Liver (tissue), 9 donors: ENCODE results near the gene SORCS2. TPM values are rescaled to one million over a fixed set of nuclear protein-coding genes. Genes with fewer than 3 reads are reported as not detected.

Experiments used
- DNase-seq: peaks from one replicate; pipeline ENCODE4 v3.0.0-alpha.2; 2017; ENCODE audit warnings: low spot score
- H3K27ac ChIP-seq, 2 donors: one replicate each; pipeline ENCODE4 v1.7.0; 2013; ENCODE audit warnings: inconsistent platforms in 2 of 2, low read length in 2 of 2, control low read depth in 1 of 2, low read depth in 1 of 2, mild to moderate bottlenecking in 1 of 2
- H3K27me3 ChIP-seq, 4 donors: one replicate each; pipeline versions ENCODE4 v1.6.1 to v1.7.0; 2013; ENCODE audit warnings: low read length in 3 of 4, inconsistent platforms in 1 of 4, mild to moderate bottlenecking in 1 of 4, moderate library complexity in 1 of 4; ENCODE audit not compliant: control insufficient read depth in 4 of 4, insufficient read depth in 4 of 4
- H3K36me3 ChIP-seq, 4 donors: one replicate each; pipeline versions ENCODE4 v1.6.1 to v1.7.0; 2013; ENCODE audit warnings: low read length in 3 of 4, mild to moderate bottlenecking in 3 of 4, low read depth in 1 of 4, moderate library complexity in 1 of 4; ENCODE audit not compliant: control insufficient read depth in 4 of 4, insufficient read depth in 3 of 4
- H3K4me1 ChIP-seq, 4 donors: one replicate each; pipeline versions ENCODE4 v1.6.1 to v1.7.0; 2013; ENCODE audit warnings: low read length in 3 of 4, mild to moderate bottlenecking in 3 of 4, moderate library complexity in 1 of 4; ENCODE audit not compliant: control insufficient read depth in 4 of 4, insufficient read depth in 4 of 4
- H3K4me3 ChIP-seq, 3 donors: one replicate each; pipeline versions ENCODE4 v1.6.1 to v1.7.0; 2013; ENCODE audit warnings: low read length in 3 of 3, control low read depth in 1 of 3, low read depth in 1 of 3, mild to moderate bottlenecking in 1 of 3
- H3K9ac ChIP-seq, 2 donors: one replicate each; pipeline ENCODE4 v1.7.0; 2013; ENCODE audit warnings: low read length in 2 of 2, mild to moderate bottlenecking in 2 of 2, moderate library complexity in 2 of 2, control low read depth in 1 of 2, low read depth in 1 of 2
- H3K9me3 ChIP-seq, 4 donors: one replicate each; pipeline versions ENCODE4 v1.6.1 to v1.7.0; 2013; ENCODE audit warnings: low read length in 3 of 4; ENCODE audit not compliant: control insufficient read depth in 4 of 4
- EGR1 ChIP-seq, 2 donors: IDR thresholded peaks; 2 replicates each; pipeline ENCODE4 v1.6.1; 2016 to 2018; ENCODE audit warnings: antibody characterized with exemption in 2 of 2, low read depth in 2 of 2
- FOXA1 ChIP-seq: IDR thresholded peaks from 2 replicates; pipeline ENCODE4 v1.6.1; 2016; ENCODE audit warnings: antibody characterized with exemption
- FOXA2 ChIP-seq: IDR thresholded peaks from 2 replicates; pipeline ENCODE4 v1.6.1; 2016; ENCODE audit warnings: antibody characterized with exemption
- GABPA ChIP-seq, 2 donors: IDR thresholded peaks in 1 of 2; conservative IDR thresholded peaks in 1 of 2; 2 replicates each; pipeline ENCODE4 v1.6.1; 2016; ENCODE audit warnings: antibody characterized with exemption in 2 of 2, mild to moderate bottlenecking in 1 of 2, moderate library complexity in 1 of 2
- HNF4A ChIP-seq, 2 donors: conservative IDR thresholded peaks; 2 replicates each; pipeline ENCODE4 v1.6.1; 2016; ENCODE audit warnings: antibody characterized with exemption in 2 of 2, mild to moderate bottlenecking in 2 of 2
- HNF4G ChIP-seq: IDR thresholded peaks from 2 replicates; pipeline ENCODE4 v1.6.1; 2016; ENCODE audit warnings: antibody characterized with exemption
- JUND ChIP-seq, 2 donors: IDR thresholded peaks; 2 replicates each; pipeline ENCODE4 v1.6.1; 2016; ENCODE audit warnings: antibody characterized with exemption in 2 of 2
- NR2F2 ChIP-seq: IDR thresholded peaks from 2 replicates; pipeline ENCODE4 v1.6.1; 2016; ENCODE audit warnings: antibody characterized with exemption
- RAD21 ChIP-seq, 2 donors: IDR thresholded peaks; 2 replicates each; pipeline ENCODE4 v1.6.1; 2016; ENCODE audit warnings: antibody characterized with exemption in 2 of 2, mild to moderate bottlenecking in 2 of 2
- RXRA ChIP-seq, 2 donors: IDR thresholded peaks; 2 replicates each; pipeline ENCODE4 v1.6.1; 2017 to 2018; ENCODE audit warnings: antibody characterized with exemption in 2 of 2, mild to moderate bottlenecking in 1 of 2
- SP1 ChIP-seq: IDR thresholded peaks from 2 replicates; pipeline ENCODE4 v1.6.1; 2018; ENCODE audit warnings: antibody characterized with exemption, mild to moderate bottlenecking
- TAF1 ChIP-seq: conservative IDR thresholded peaks from 2 replicates; pipeline ENCODE4 v1.6.1; 2016; ENCODE audit warnings: antibody characterized with exemption, mild to moderate bottlenecking
- YY1 ChIP-seq: IDR thresholded peaks from 2 replicates; pipeline ENCODE4 v1.6.1; 2016; ENCODE audit warnings: antibody characterized with exemption, mild to moderate bottlenecking
- WGBS: extraction: QIAGEN DNeasy Blood & Tissue Kit; methylation state at CpG from one replicate; pipeline ENCODE4 v1.1.7; 2013; 5-methylcytosine and 5-hydroxymethylcytosine counted together
- polyA plus RNA-seq, 2 donors: library from polyadenylated mRNA; stranded (reverse) in 1 of 2; unstranded in 1 of 2; fragments of 200-250 nt in 1 of 2; fragments of >200 nt in 1 of 2; fragmentation: Nextera tagmentation in 1 of 2; extraction: Ambion mirVana in 1 of 2; gene quantifications; one replicate each; pipeline versions ENCODE4 v1.2.1 to v1.2.3, GENCODE V29; 2013 to 2015
- total RNA-seq, 2 donors: library from RNA; depleted of rRNA; stranded (reverse); fragments of >200 nt; gene quantifications; one replicate each; pipeline ENCODE4 v1.2.3, GENCODE V29; 2014
- TF ChIP-seq, protein P1 (sequence below): IDR thresholded peaks from 2 replicates; pipeline ENCODE4 v1.6.1; 2016; ENCODE audit warnings: antibody characterized with exemption
- TF ChIP-seq, protein P2 (sequence below): fragments of 150-350 bp; IDR thresholded peaks from 2 replicates; pipeline ENCODE4 v1.5.1; 2017; ENCODE audit warnings: improper control_type of control experiment, low read depth, low read length; ENCODE audit not compliant: missing input control
- TF ChIP-seq, protein P3 (sequence below): IDR thresholded peaks from 2 replicates; pipeline ENCODE4 v1.6.1; 2016; ENCODE audit warnings: antibody characterized with exemption
- TF ChIP-seq, protein P4 (sequence below): IDR thresholded peaks from 2 replicates; pipeline ENCODE4 v1.6.1; 2016; ENCODE audit warnings: antibody characterized with exemption, mild to moderate bottlenecking
- donor health status: healthy.
- donor health status: healthy.
- donor health status: healthy.
- donor health status: healthy.
- donor health status: healthy.

Gene SORCS2
- total and polyA plus RNA-seq, 4 donors: 0.10 to 1.4 (median 0.92) TPM

DNA sequence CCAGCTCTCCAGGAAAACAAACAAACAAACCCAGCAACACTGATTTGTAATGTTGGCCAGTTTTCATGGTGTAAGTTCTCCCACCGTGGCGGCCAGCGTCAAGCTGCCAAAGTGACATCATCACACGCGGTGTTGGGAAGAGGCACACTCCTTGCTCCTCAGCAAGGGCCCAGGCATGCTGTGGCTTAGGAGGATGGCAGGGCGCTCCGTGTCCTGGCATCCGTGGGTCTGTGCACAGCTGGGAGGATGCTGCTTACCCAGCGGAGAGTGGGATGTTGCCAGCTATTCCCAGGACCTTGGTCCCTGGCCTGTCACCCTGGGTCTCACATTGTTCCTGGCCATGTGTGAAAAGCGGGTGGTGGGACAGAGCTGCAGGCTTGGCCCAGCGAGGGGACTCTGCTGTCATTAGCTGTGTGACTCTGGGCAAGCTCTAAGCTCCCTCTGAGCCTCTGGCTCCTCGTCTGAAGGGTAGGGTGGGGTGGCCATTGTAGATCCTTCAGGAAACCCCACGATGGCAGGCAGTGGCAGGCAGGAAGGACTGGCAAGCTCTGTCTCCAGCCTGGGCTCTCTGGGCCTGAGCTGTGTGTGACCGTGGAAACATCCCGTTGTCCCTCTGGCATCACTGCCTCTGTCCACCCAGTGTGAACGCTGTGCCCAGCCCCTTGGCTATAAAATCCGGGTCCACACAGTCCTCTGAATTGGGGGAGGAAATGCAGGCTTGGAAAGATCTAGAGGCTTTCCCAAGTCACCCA is 231.6 kb downstream of the SORCS2 start:
- Histone ChIP-seq H3K9ac (no peak overlapping the region), H3K27ac (no peak overlapping the region), H3K4me3 (no peak overlapping the region), H3K4me1 (no peaks in the 10 kb centered on the region), H3K36me3 (no peaks in the 10 kb centered on the region), H3K9me3 (no peaks in the 10 kb centered on the region), H3K27me3 (no peaks in the 10 kb centered on the region)
- DNase-seq: no peak
- WGBS: 88% methylated on average over 17 of the region's 17 CpGs
- no peak for TF ChIP-seq FOXA2
- no peak for TF ChIP-seq FOXA1
- TF ChIP-seq NR2F2: no peak
- TF ChIP-seq SP1: no peak
- TF ChIP-seq HNF4A (conservative IDR thresholded peaks at IDR 0.05): no peak
- no peak for TF ChIP-seq RAD21 (IDR thresholded peaks at IDR 0.05)
- no peak for TF ChIP-seq EGR1 (IDR thresholded peaks at IDR 0.05; ENCODE audit: low read depth in 2 of 2)
- TF ChIP-seq, protein P1, sequence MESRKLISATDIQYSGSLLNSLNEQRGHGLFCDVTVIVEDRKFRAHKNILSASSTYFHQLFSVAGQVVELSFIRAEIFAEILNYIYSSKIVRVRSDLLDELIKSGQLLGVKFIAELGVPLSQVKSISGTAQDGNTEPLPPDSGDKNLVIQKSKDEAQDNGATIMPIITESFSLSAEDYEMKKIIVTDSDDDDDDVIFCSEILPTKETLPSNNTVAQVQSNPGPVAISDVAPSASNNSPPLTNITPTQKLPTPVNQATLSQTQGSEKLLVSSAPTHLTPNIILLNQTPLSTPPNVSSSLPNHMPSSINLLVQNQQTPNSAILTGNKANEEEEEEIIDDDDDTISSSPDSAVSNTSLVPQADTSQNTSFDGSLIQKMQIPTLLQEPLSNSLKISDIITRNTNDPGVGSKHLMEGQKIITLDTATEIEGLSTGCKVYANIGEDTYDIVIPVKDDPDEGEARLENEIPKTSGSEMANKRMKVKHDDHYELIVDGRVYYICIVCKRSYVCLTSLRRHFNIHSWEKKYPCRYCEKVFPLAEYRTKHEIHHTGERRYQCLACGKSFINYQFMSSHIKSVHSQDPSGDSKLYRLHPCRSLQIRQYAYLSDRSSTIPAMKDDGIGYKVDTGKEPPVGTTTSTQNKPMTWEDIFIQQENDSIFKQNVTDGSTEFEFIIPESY: no peak
- TF ChIP-seq YY1: no peak
- TF ChIP-seq, protein P2, sequence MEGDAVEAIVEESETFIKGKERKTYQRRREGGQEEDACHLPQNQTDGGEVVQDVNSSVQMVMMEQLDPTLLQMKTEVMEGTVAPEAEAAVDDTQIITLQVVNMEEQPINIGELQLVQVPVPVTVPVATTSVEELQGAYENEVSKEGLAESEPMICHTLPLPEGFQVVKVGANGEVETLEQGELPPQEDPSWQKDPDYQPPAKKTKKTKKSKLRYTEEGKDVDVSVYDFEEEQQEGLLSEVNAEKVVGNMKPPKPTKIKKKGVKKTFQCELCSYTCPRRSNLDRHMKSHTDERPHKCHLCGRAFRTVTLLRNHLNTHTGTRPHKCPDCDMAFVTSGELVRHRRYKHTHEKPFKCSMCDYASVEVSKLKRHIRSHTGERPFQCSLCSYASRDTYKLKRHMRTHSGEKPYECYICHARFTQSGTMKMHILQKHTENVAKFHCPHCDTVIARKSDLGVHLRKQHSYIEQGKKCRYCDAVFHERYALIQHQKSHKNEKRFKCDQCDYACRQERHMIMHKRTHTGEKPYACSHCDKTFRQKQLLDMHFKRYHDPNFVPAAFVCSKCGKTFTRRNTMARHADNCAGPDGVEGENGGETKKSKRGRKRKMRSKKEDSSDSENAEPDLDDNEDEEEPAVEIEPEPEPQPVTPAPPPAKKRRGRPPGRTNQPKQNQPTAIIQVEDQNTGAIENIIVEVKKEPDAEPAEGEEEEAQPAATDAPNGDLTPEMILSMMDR: no peak
- TF ChIP-seq TAF1: no peak
- TF ChIP-seq GABPA (IDR thresholded peaks at IDR 0.05 in 1 of 2, conservative IDR thresholded peaks at IDR 0.05 in 1 of 2): no peak
- TF ChIP-seq RXRA (IDR thresholded peaks at IDR 0.05): no peak
- TF ChIP-seq JUND (IDR thresholded peaks at IDR 0.05): no peak
- TF ChIP-seq, protein P3, sequence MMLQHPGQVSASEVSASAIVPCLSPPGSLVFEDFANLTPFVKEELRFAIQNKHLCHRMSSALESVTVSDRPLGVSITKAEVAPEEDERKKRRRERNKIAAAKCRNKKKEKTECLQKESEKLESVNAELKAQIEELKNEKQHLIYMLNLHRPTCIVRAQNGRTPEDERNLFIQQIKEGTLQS: no peak

DNA sequence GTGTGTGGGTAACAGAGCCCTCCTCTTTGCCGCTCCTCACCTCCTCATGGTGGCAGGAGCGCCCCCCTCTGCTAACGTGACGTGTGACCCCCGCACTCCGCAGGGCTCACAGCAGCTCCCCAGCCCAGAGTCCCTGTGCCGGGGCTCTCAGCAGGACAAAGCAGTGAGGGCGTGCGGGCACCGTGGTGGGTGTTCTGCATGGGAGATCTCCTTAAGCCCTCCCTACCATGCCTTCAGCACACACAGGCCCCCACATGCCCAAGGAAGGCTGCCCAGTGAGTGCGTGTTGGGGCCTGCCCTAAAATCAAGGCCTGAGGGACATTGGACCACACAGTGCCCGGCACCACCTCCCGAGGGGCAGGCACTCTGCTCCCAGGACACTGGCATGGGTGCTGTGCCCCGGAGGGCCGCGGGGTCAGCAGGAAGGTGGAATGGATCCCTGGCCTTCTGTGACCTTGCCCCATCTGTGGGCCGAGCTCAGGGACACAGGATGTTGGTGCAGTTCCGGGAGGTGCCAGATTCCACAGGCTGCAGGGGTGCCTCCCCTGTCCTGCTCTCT is 232.3 kb downstream of the SORCS2 start:
- Histone ChIP-seq H3K4me1 (no peaks in the 10 kb centered on the region), H3K27ac (no peak overlapping the region), H3K9ac (no peak overlapping the region), H3K9me3 (no peaks in the 10 kb centered on the region), H3K36me3 (no peaks in the 10 kb centered on the region), H3K4me3 (no peak overlapping the region), H3K27me3 (no peaks in the 10 kb centered on the region)
- WGBS: 90% methylated on average over 18 of the region's 18 CpGs
- DNase-seq: no peak
- TF ChIP-seq, protein P3: no peak
- TF ChIP-seq NR2F2 (no peak), YY1 (no peak), GABPA (IDR thresholded peaks at IDR 0.05 in 1 of 2, conservative IDR thresholded peaks at IDR 0.05 in 1 of 2) (no peak), FOXA2 (no peak), TAF1 (no peak), RXRA (IDR thresholded peaks at IDR 0.05) (no peak), HNF4A (conservative IDR thresholded peaks at IDR 0.05) (no peak), EGR1 (IDR thresholded peaks at IDR 0.05; ENCODE audit: low read depth in 2 of 2) (no peak), HNF4G (no peak), RAD21 (IDR thresholded peaks at IDR 0.05) (no peak), FOXA1 (no peak)
- TF ChIP-seq, protein P1: no peak
- TF ChIP-seq, protein P2: no peak
- TF ChIP-seq, protein P4, sequence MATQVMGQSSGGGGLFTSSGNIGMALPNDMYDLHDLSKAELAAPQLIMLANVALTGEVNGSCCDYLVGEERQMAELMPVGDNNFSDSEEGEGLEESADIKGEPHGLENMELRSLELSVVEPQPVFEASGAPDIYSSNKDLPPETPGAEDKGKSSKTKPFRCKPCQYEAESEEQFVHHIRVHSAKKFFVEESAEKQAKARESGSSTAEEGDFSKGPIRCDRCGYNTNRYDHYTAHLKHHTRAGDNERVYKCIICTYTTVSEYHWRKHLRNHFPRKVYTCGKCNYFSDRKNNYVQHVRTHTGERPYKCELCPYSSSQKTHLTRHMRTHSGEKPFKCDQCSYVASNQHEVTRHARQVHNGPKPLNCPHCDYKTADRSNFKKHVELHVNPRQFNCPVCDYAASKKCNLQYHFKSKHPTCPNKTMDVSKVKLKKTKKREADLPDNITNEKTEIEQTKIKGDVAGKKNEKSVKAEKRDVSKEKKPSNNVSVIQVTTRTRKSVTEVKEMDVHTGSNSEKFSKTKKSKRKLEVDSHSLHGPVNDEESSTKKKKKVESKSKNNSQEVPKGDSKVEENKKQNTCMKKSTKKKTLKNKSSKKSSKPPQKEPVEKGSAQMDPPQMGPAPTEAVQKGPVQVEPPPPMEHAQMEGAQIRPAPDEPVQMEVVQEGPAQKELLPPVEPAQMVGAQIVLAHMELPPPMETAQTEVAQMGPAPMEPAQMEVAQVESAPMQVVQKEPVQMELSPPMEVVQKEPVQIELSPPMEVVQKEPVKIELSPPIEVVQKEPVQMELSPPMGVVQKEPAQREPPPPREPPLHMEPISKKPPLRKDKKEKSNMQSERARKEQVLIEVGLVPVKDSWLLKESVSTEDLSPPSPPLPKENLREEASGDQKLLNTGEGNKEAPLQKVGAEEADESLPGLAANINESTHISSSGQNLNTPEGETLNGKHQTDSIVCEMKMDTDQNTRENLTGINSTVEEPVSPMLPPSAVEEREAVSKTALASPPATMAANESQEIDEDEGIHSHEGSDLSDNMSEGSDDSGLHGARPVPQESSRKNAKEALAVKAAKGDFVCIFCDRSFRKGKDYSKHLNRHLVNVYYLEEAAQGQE: no peak
